CD8-positive, alpha-beta memory T cell (primary cell): ENCODE results near the gene PPP1R37. TPM values are rescaled to one million over a fixed set of nuclear protein-coding genes. Genes with fewer than 3 reads are reported as not detected.
A peak's percentile ranks its signal among the peaks of the same experiment; 100 is the strongest.

Source experiments
- CTCF ChIA-PET: fragments of 350-600 bp; sonication (Branson Sonifier 250); formaldehyde crosslinking; loops from one replicate; lab custom pipeline; 2021; ENCODE audit warnings: antibody characterized with exemption; lab: Charles Lee
- POLR2A ChIA-PET: fragments of 350-600 bp; sonication (Branson Sonifier 250); formaldehyde crosslinking; loops from one replicate; lab custom pipeline; 2021; ENCODE audit warnings: antibody characterized with exemption; lab: Charles Lee
- DNase-seq, 5 donors: peaks; one replicate each; pipeline versions ENCODE4 v3.0.0 to v3.0.0-alpha.2; 2020 to 2022; ENCODE audit warnings: mixed read lengths in 1 of 5
- H3K27ac ChIP-seq: one replicate; pipeline ENCODE4 v1.7.0; 2013; ENCODE audit warnings: low read depth, mild to moderate bottlenecking, low read length, moderate library complexity
- H3K27me3 ChIP-seq: 2 replicates; pipeline ENCODE4 v1.7.0; 2013; ENCODE audit warnings: low read length, mild to moderate bottlenecking; ENCODE audit not compliant: insufficient read depth, poor library complexity, severe bottlenecking
- H3K36me3 ChIP-seq: 2 replicates; pipeline ENCODE4 v1.7.0; 2013; ENCODE audit warnings: mild to moderate bottlenecking, low read length, moderate library complexity; ENCODE audit not compliant: insufficient read depth
- H3K4me1 ChIP-seq: 2 replicates; pipeline ENCODE4 v1.7.0; 2013; ENCODE audit warnings: mild to moderate bottlenecking, low read length, moderate library complexity; ENCODE audit not compliant: insufficient read depth
- H3K4me3 ChIP-seq: 2 replicates; pipeline ENCODE4 v1.7.0; 2013; ENCODE audit warnings: mild to moderate bottlenecking, low read length
- H3K9me3 ChIP-seq: 2 replicates; pipeline ENCODE4 v1.7.0; 2013; ENCODE audit warnings: mild to moderate bottlenecking, low read length
- H3K27ac Mint-ChIP-seq, 8 donors: one replicate each; pipeline ENCODE4 v1.8.0; 2020 to 2021; ENCODE audit warnings: mixed read lengths in 8 of 8, mild to moderate bottlenecking in 6 of 8, inconsistent platforms in 3 of 8, moderate library complexity in 3 of 8
- H3K27me3 Mint-ChIP-seq, 2 donors: one replicate each; pipeline ENCODE4 v1.8.0; 2020 to 2021; ENCODE audit warnings: mixed read lengths in 2 of 2, mild to moderate bottlenecking in 1 of 2, moderate library complexity in 1 of 2
- H3K36me3 Mint-ChIP-seq, 3 donors: one replicate each; pipeline ENCODE4 v1.8.0; 2020 to 2021; ENCODE audit warnings: mixed read lengths in 3 of 3, inconsistent platforms in 1 of 3, mild to moderate bottlenecking in 1 of 3
- H3K4me1 Mint-ChIP-seq, 3 donors: one replicate each; pipeline ENCODE4 v1.8.0; 2020 to 2021; ENCODE audit warnings: mixed read lengths in 3 of 3, inconsistent platforms in 1 of 3, mild to moderate bottlenecking in 1 of 3
- H3K4me3 Mint-ChIP-seq, 7 donors: one replicate each; pipeline ENCODE4 v1.8.0; 2020 to 2021; ENCODE audit warnings: mixed read lengths in 7 of 7, mild to moderate bottlenecking in 6 of 7, moderate library complexity in 4 of 7, inconsistent platforms in 2 of 7
- H3K9me3 Mint-ChIP-seq, 5 donors: one replicate each; pipeline ENCODE4 v1.8.0; 2020 to 2022; ENCODE audit warnings: mixed read lengths in 5 of 5, mild to moderate bottlenecking in 3 of 5, moderate library complexity in 2 of 5, inconsistent platforms in 1 of 5
- polyA plus RNA-seq: library from polyadenylated mRNA; unstranded; fragments of 300-500 nt; fragmentation: Illumina TruSeq; gene quantifications from one replicate; pipeline ENCODE4 v1.2.3, GENCODE V29; 2021
- total RNA-seq, 2 experiments: library from RNA; stranded (reverse); gene quantifications; one replicate each; pipeline ENCODE4 v1.2.3, GENCODE V29; 2021

Gene PPP1R37
- total and polyA plus RNA-seq, 3 experiments from 2014 or later = 0.79 to 18.3 (median 17.8) TPM

DNA sequence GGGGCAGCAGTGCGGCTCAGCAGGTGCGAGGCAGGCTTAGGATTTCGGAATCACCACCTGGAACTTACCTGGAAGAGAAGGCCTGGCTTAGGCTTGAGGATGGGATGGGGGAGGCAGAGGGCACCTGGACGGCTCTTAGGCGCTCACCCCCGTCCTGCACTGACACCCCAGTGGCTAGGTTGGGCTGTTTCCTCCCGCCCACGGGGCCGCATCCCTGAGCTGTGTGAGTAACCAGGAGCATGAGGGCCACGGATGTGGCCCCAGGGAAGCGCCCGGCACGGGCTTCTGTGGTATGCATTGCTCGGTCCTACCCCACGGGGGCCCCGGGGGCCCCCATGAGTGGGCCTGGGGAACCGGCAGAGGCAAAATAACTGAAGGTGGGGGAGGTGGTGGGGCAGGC is 70.2 kb downstream of the PPP1R37 start:
- Mint-ChIP-seq H3K36me3 (peaks cover 0 to 4% (median 0%) of the 10 kb centered on the region in 3 donors), H3K4me3 (no peak overlapping the region), H3K9me3 (no peaks in the 10 kb centered on the region), H3K27me3 (peaks cover 0 to 2% of the 10 kb centered on the region in 2 donors), H3K4me1 (peaks cover 8 to 25% (median 17%) of the 10 kb centered on the region in 3 donors), H3K27ac (no peak overlapping the region)
- no peaks in the 10 kb centered on the region for H3K9me3 ChIP-seq
- no peak for DNase-seq
- H3K27me3 ChIP-seq = no peaks in the 10 kb centered on the region
- H3K4me1 ChIP-seq = peaks cover 18% of the 10 kb centered on the region
- no peak overlapping the region for H3K4me3 ChIP-seq
- CTCF ChIA-PET = no interaction called here
- H3K36me3 ChIP-seq = no peaks in the 10 kb centered on the region
- POLR2A ChIA-PET = no interaction called here
- no peak overlapping the region for H3K27ac ChIP-seq

DNA sequence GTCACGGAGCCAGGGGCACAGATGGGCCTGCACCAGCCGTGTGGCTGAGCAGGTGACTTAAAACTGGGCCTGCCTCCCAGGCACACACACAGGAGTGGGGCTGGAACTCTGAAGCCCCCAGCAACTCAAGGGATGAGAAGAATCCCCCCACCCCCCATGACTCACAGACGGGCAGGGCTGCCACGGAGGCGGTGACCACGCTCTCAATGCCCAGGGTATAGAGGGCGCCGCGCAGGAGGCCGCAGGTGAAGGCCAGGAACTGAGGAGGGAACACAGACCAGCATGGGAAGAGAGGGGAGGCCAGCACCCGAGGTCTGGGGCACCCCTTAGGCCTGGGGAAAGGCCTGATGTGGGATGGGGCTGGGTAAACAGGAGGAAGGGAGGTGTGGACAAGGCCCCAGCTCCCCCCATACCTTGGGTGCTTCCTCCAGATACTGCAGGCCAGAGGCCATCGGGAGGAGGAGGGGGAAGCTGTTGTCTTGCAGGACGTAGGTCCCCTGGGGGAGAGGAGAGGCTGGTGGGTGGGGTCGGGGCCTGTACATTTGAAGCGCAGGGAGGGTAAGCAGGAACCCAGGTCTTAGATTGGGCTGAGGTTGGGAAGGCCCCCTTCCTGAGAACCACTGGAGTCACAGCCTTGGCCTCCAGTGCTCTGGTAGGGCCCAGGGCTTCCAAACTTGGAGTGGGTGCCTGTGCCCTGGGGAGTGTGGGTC is 70.9 kb downstream of the PPP1R37 start:
- no peak overlapping the region for H3K27ac ChIP-seq
- peak overlapping the region; percentile 21 to 91 (median 77) for H3K27ac Mint-ChIP-seq
- H3K4me1 ChIP-seq = peaks cover 23% of the 10 kb centered on the region
- no peaks in the 10 kb centered on the region for H3K27me3 ChIP-seq
- no peak for DNase-seq
- peaks cover 0 to 4% (median 0%) of the 10 kb centered on the region in 3 donors for H3K36me3 Mint-ChIP-seq
- H3K4me3 Mint-ChIP-seq = peak overlapping the region in 4 of 7 donors; percentile 14 to 70 (median 25)
- H3K4me3 ChIP-seq = no peak overlapping the region
- no peaks in the 10 kb centered on the region for H3K9me3 Mint-ChIP-seq
- no peaks in the 10 kb centered on the region for H3K9me3 ChIP-seq
- H3K36me3 ChIP-seq = no peaks in the 10 kb centered on the region
- ChIA-PET POLR2A (interaction anchor here (0.8 to 0.9 kb wide), 2 partner anchors 10 to 15 kb away, joined by 4 to 5 read pairs; partner anchors contain the start of genes BLOC1S3 and TRAPPC6A), CTCF (interaction anchor here (1.2 to 1.7 kb wide), 2 partner anchors 14 to 38 kb away, joined by 5 to 6 read pairs; partner anchors contain the start of genes BLOC1S3 and TRAPPC6A)
- peaks cover 9 to 27% (median 18%) of the 10 kb centered on the region in 3 donors for H3K4me1 Mint-ChIP-seq
- H3K27me3 Mint-ChIP-seq = peaks cover 0 to 2% of the 10 kb centered on the region in 2 donors

DNA sequence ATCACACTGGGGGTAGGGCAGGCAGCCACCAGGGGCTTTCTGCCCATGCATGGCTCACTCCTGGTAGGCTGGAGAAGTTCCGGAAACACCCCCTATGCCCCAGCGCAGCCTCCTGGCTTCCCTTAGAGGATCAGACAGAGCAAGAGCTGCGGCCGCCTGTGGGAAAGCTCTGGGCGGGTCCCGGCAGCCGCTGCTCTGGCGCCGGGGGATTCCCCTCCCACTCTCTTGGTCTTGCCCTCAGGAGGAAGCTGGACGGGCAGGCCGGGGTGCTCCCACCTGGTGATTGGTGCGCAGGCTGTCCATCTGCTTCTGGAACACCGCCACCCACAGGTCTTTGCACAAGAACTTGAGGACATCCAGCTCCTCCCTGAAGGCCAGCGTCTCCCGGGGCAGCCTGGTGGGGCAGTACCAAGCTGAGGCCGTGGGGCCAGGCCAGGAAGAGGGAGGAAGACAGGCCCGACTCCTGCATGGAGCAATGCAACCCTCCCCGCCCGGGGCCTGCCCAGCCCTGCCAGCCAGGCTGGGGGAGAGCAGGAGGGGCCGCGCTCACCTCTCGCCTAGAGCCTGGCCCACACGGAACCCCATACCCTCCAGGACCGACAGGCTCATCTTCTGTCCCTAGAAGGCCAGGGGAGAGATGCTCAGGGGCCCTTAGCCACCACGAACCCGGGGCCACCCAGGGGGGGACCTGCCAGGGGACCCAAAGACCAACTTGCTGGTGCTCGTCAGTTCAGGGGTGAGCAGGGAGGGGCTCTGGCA is 71.8 kb downstream of the PPP1R37 start:
- Histone ChIP-seq H3K27me3 (no peaks in the 10 kb centered on the region), H3K27ac (no peak overlapping the region), H3K36me3 (no peaks in the 10 kb centered on the region), H3K4me3 (no peak overlapping the region), H3K9me3 (no peaks in the 10 kb centered on the region), H3K4me1 (peaks cover 31% of the 10 kb centered on the region)
- Mint-ChIP-seq H3K27ac (peak overlapping the region in 6 of 8 donors; percentile 21 to 89 (median 77)), H3K4me1 (peaks cover 14 to 35% (median 19%) of the 10 kb centered on the region in 3 donors), H3K4me3 (peak overlapping the region in 3 of 7 donors; percentile 14 to 44 (median 15)), H3K27me3 (peaks cover 0 to 2% of the 10 kb centered on the region in 2 donors), H3K9me3 (no peaks in the 10 kb centered on the region), H3K36me3 (peaks cover 0 to 4% (median 0%) of the 10 kb centered on the region in 3 donors)
- DNase-seq = peak; percentile 27 to 66 (median 48)
- ChIA-PET POLR2A (interaction anchor here (0.8 to 0.9 kb wide), 2 partner anchors 10 to 14 kb away, joined by 4 to 5 read pairs; partner anchors contain the start of genes BLOC1S3 and TRAPPC6A), CTCF (interaction anchor here (1.2 to 1.7 kb wide), 2 partner anchors 13 to 39 kb away, joined by 5 to 6 read pairs; partner anchors contain the start of genes BLOC1S3 and TRAPPC6A)

DNA sequence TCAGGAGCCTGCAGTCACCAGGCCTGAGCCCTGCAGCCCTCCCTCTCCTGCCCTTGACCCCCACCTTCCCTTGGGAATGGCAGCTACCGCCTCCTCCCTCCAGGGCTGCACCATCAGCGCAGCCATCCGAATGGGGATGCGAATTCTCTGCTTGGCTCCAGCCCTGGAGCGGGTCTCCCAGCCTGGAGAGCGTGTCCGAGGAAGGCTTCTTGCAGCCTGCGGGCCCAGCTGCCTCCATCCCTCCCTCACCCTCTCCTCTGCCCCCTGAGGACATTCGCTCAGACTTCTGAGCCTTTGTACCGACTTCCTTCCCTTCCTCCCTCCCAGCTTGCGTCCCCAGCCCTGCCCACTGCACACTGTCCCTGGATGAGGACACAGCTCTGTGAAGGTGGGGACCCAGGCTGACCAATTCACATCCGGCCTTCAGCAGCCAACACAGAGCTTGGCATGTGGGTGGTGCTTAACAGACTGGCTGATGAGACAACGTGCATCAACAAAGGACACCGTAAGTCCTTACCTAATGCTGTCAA is 73.8 kb downstream of the PPP1R37 start:
- no peaks in the 10 kb centered on the region for H3K9me3 Mint-ChIP-seq
- H3K27me3 ChIP-seq = no peaks in the 10 kb centered on the region

DNA sequence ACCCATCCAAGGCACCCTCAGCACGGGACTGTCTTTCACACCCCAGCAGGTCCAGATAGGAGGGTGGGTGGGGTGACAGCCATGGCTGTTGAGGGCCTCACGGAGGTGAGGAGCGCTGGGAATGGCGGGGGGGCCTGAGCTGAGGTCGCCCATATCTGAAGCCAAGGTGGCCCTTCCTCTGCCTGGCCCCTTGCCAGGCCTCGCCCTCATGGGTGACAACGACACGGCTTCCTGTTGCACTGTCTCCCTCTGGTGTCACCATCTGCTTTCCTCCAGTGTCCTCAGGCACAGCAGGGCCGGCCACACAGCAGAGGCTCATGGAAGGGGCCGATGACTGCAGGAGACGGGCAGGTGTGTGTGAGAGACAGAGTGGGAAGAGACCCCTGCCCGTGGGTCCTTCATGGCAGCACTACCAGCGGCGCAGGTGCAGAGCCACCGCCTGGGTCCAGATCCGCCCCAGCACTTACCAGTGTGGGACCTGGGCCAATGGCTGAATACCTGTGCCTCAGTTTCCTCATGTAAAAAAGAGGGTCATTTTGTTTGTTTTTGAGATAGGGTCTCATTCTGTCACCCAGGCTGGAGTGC is 75.9 kb downstream of the PPP1R37 start:
- Mint-ChIP-seq H3K9me3 (no peaks in the 10 kb centered on the region), H3K4me3 (peak overlapping the region in 3 of 7 donors; percentile 23 to 35 (median 26)), H3K4me1 (peaks cover 36 to 60% (median 39%) of the 10 kb centered on the region in 3 donors), H3K27ac (peak overlapping the region in 3 of 8 donors; percentile 32 to 88 (median 77)), H3K36me3 (peaks cover 0 to 4% (median 0%) of the 10 kb centered on the region in 3 donors), H3K27me3 (no peaks in the 10 kb centered on the region)
- DNase-seq = no peak
- ChIA-PET CTCF (no interaction called here), POLR2A (no interaction called here)
- no peaks in the 10 kb centered on the region for H3K9me3 ChIP-seq
- H3K27me3 ChIP-seq = no peaks in the 10 kb centered on the region
- H3K4me3 ChIP-seq = no peak overlapping the region
- peaks cover 67% of the 10 kb centered on the region for H3K4me1 ChIP-seq
- H3K27ac ChIP-seq = no peak overlapping the region
- H3K36me3 ChIP-seq = no peaks in the 10 kb centered on the region

More for the DNA sequence above, 73.8 kb downstream of the PPP1R37 start:
- no peak overlapping the region for H3K27ac ChIP-seq
- Mint-ChIP-seq H3K27ac (peak overlapping the region in 3 of 8 donors; percentile 14 to 79 (median 52)), H3K36me3 (peaks cover 0 to 4% (median 0%) of the 10 kb centered on the region in 3 donors), H3K27me3 (no peaks in the 10 kb centered on the region), H3K4me1 (peaks cover 31 to 54% (median 34%) of the 10 kb centered on the region in 3 donors), H3K4me3 (no peak overlapping the region)
- no peak overlapping the region for H3K4me3 ChIP-seq
- POLR2A ChIA-PET = no interaction called here
- no peak for DNase-seq
- no peaks in the 10 kb centered on the region for H3K9me3 ChIP-seq
- CTCF ChIA-PET = interaction anchor here (1.7 kb wide), 1 partner anchor 13 kb away, joined by 10 read pairs; no protein-coding TSS in a partner anchor
- no peaks in the 10 kb centered on the region for H3K36me3 ChIP-seq
- H3K4me1 ChIP-seq = peaks cover 52% of the 10 kb centered on the region

DNA sequence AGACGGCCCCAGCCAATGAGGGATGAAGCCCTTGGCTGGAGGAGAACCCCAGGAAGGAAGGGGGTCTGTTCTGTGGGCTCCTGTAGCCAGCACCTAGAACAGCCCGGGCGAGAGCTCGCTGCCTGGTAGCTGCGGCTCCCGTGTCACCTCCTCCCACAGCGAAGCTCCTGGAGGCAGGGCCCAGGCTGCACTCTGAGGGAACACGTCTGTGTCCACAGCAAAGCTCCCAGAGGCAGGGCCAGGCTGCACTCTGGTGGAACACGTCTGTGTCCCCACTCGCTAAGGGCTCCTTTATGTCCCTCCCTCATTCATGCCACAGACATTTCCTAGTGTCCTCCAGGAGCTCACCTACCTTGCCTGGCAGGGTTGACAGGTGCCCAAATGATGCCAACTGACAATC is 76.6 kb downstream of the PPP1R37 start:
- Histone ChIP-seq H3K27me3 (no peaks in the 10 kb centered on the region), H3K9me3 (no peaks in the 10 kb centered on the region)
- H3K4me1 Mint-ChIP-seq = peaks cover 32 to 56% (median 34%) of the 10 kb centered on the region in 3 donors

More for the DNA sequence above, 76.6 kb downstream of the PPP1R37 start:
- Histone ChIP-seq H3K4me3 (no peak overlapping the region), H3K36me3 (no peaks in the 10 kb centered on the region), H3K27ac (no peak overlapping the region), H3K4me1 (peaks cover 61% of the 10 kb centered on the region)
- peak overlapping the region in 2 of 8 donors; percentile 63 to 93 for H3K27ac Mint-ChIP-seq
- peaks cover 0 to 4% (median 0%) of the 10 kb centered on the region in 3 donors for H3K36me3 Mint-ChIP-seq
- CTCF ChIA-PET = no interaction called here
- H3K4me3 Mint-ChIP-seq = peak overlapping the region in 1 of 7 donors; percentile 15
- H3K27me3 Mint-ChIP-seq = no peaks in the 10 kb centered on the region
- POLR2A ChIA-PET = no interaction called here
- DNase-seq = no peak
- H3K9me3 Mint-ChIP-seq = no peaks in the 10 kb centered on the region
